HepG2 (cell line): ENCODE data around the gene ICE2. TPM values are rescaled to one million over a fixed set of nuclear protein-coding genes. Genes with fewer than 3 reads are reported as not detected.

ENCODE experiments used
- CBFB ChIP-seq: sonication (generic); formaldehyde crosslinking; IDR thresholded peaks from 2 replicates; pipeline ENCODE4 v1.4.0; 2020; ENCODE audit warnings: missing genetic modification reagents
- DNMT1 ChIP-seq: sonication (generic); formaldehyde crosslinking; IDR thresholded peaks from 2 replicates; pipeline ENCODE4 v1.5.1; 2020; ENCODE audit warnings: mild to moderate bottlenecking, missing genetic modification reagents
- FOXJ3 ChIP-seq: sonication (generic); formaldehyde crosslinking; IDR thresholded peaks from 2 replicates; pipeline ENCODE4 v1.4.0; 2020; ENCODE audit warnings: missing genetic modification reagents, mild to moderate bottlenecking, borderline replicate concordance
- GABPA ChIP-seq, 2 experiments: IDR thresholded peaks; 2 replicates each; pipeline ENCODE4 v1.6.1; 2011 to 2016; ENCODE audit warnings: low read depth in 2 of 2, low read length in 1 of 2, missing biosample characterization in 1 of 2, missing genetic modification characterization in 1 of 2
- KLF9 ChIP-seq: IDR thresholded peaks from 2 replicates; pipeline ENCODE4 v1.6.1; 2016; ENCODE audit warnings: low read depth
- MED1 ChIP-seq: sonication (generic); formaldehyde crosslinking; IDR thresholded peaks from 2 replicates; pipeline ENCODE4 v1.4.0; 2020; ENCODE audit warnings: missing genetic modification reagents
- NFE2 ChIP-seq: sonication (generic); formaldehyde crosslinking; IDR thresholded peaks from 2 replicates; pipeline ENCODE4 v1.4.0; 2020; ENCODE audit warnings: missing genetic modification reagents
- NFRKB ChIP-seq: fragments of 450-650 bp; IDR thresholded peaks from 2 replicates; pipeline ENCODE4 v1.6.1; 2017
- NONO ChIP-seq, 2 experiments: fragments of 450-650 bp in 1 of 2; sonication (generic) in 1 of 2; formaldehyde crosslinking in 1 of 2; IDR thresholded peaks in 1 of 2; conservative IDR thresholded peaks in 1 of 2; 2 replicates each; pipeline versions ENCODE4 v1.6.1 to v1.8.0; 2017 to 2022; ENCODE audit warnings: mild to moderate bottlenecking in 1 of 2, missing genetic modification reagents in 1 of 2, moderate library complexity in 1 of 2
- STAT5B ChIP-seq: sonication (generic); formaldehyde crosslinking; IDR thresholded peaks from 2 replicates; pipeline ENCODE4 v1.4.0; 2020; ENCODE audit warnings: missing genetic modification reagents
- ZMYM3 ChIP-seq: sonication (generic); formaldehyde crosslinking; IDR thresholded peaks from 2 replicates; pipeline ENCODE4 v1.5.1; 2020; ENCODE audit warnings: mild to moderate bottlenecking, missing genetic modification reagents
- ZNF205 ChIP-seq: IDR thresholded peaks from 2 replicates; pipeline ENCODE4 v1.6.1; 2018; ENCODE audit warnings: missing biosample characterization, missing genetic modification reagents
- ZNF383 ChIP-seq: sonication (generic); formaldehyde crosslinking; IDR thresholded peaks from 2 replicates; pipeline ENCODE4 v1.4.0; 2020; ENCODE audit warnings: missing genetic modification reagents, mild to moderate bottlenecking, borderline replicate concordance
- ZNF766 ChIP-seq: sonication (generic); formaldehyde crosslinking; IDR thresholded peaks from 2 replicates; pipeline ENCODE4 v1.5.0; 2020; ENCODE audit warnings: missing genetic modification reagents, borderline replicate concordance
- polyA plus RNA-seq, 8 experiments: library from polyadenylated mRNA; depleted of rRNA in 3 of 8; stranded (reverse) in 7 of 8; unstranded in 1 of 8; fragments of >200 nt; fragmentation: Illumina TruSeq in 4 of 8; extraction: Trizol in 4 of 8; gene quantifications; 2 replicates each; pipeline versions ENCODE4 v1.2.1 to v1.2.3, GENCODE V29; 2011 to 2016; ENCODE audit warnings: low read depth in 4 of 8, missing spikeins in 1 of 8, mixed read lengths in 1 of 8; ENCODE audit not compliant: insufficient read depth in 1 of 8
- total RNA-seq, 5 experiments: library from RNA; depleted of rRNA; stranded (reverse); fragments of >200 nt; fragmentation: Illumina TruSeq; extraction: Trizol; gene quantifications; 2 replicates each; pipeline ENCODE4 v1.2.3, GENCODE V29; 2016; ENCODE audit warnings: low read depth in 1 of 5
- TF ChIP-seq, protein P1 (sequence below): sonication (generic); formaldehyde crosslinking; IDR thresholded peaks from 2 replicates; pipeline ENCODE4; 2020; ENCODE audit warnings: missing genetic modification reagents, mild to moderate bottlenecking, borderline replicate concordance
- TF ChIP-seq, protein P2 (sequence below): sonication (generic); formaldehyde crosslinking; IDR thresholded peaks from 2 replicates; pipeline ENCODE4 v1.4.0; 2020; ENCODE audit warnings: missing genetic modification reagents
- TF ChIP-seq, protein P3 (sequence below), 2 experiments: sonication (generic) in 1 of 2; formaldehyde crosslinking in 1 of 2; IDR thresholded peaks; 2 replicates each; pipeline versions ENCODE4 v1.4.0 to v1.6.1; 2016 to 2020; ENCODE audit warnings: borderline replicate concordance in 1 of 2, low read depth in 1 of 2, mild to moderate bottlenecking in 1 of 2, missing genetic modification reagents in 1 of 2
- TF ChIP-seq, protein P4 (sequence below): sonication (generic); formaldehyde crosslinking; IDR thresholded peaks from 2 replicates; pipeline ENCODE4 v1.9.0; 2021; ENCODE audit warnings: missing genetic modification reagents, mild to moderate bottlenecking, borderline replicate concordance

ICE2 gene
- total and polyA plus RNA-seq, 2 of the 13 experiments (the other 11 are each of a cell fraction or from before 2014, with no cell fraction given) = 24.8 to 26.4 TPM

GRCh38 chr15:60374628-60375081, 104.3 kb downstream of the ICE2 start (continued):
- TF ChIP-seq, protein P1, sequence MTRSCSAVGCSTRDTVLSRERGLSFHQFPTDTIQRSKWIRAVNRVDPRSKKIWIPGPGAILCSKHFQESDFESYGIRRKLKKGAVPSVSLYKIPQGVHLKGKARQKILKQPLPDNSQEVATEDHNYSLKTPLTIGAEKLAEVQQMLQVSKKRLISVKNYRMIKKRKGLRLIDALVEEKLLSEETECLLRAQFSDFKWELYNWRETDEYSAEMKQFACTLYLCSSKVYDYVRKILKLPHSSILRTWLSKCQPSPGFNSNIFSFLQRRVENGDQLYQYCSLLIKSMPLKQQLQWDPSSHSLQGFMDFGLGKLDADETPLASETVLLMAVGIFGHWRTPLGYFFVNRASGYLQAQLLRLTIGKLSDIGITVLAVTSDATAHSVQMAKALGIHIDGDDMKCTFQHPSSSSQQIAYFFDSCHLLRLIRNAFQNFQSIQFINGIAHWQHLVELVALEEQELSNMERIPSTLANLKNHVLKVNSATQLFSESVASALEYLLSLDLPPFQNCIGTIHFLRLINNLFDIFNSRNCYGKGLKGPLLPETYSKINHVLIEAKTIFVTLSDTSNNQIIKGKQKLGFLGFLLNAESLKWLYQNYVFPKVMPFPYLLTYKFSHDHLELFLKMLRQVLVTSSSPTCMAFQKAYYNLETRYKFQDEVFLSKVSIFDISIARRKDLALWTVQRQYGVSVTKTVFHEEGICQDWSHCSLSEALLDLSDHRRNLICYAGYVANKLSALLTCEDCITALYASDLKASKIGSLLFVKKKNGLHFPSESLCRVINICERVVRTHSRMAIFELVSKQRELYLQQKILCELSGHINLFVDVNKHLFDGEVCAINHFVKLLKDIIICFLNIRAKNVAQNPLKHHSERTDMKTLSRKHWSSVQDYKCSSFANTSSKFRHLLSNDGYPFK (CRISPR knock-in tag) = no peak
- no peak for TF ChIP-seq KLF9 (CRISPR knock-in tag)
- TF ChIP-seq FOXJ3 (CRISPR knock-in tag) = 0 out of 2 replicates have a peak, but pooled peaks have one; percentile 24
- TF ChIP-seq ZNF383 (CRISPR knock-in tag) = peak; percentile 56; the same call in 1 of the 2 replicates
- peak; percentile 84 for TF ChIP-seq ZMYM3 (CRISPR knock-in tag)
- TF ChIP-seq NFRKB = no peak
- TF ChIP-seq, protein P2, sequence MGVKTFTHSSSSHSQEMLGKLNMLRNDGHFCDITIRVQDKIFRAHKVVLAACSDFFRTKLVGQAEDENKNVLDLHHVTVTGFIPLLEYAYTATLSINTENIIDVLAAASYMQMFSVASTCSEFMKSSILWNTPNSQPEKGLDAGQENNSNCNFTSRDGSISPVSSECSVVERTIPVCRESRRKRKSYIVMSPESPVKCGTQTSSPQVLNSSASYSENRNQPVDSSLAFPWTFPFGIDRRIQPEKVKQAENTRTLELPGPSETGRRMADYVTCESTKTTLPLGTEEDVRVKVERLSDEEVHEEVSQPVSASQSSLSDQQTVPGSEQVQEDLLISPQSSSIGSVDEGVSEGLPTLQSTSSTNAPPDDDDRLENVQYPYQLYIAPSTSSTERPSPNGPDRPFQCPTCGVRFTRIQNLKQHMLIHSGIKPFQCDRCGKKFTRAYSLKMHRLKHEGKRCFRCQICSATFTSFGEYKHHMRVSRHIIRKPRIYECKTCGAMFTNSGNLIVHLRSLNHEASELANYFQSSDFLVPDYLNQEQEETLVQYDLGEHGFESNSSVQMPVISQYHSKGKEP (CRISPR knock-in tag) = no peak
- TF ChIP-seq NONO (IDR thresholded peaks at IDR 0.05) = no peak
- no peak for TF ChIP-seq NONO (CRISPR knock-in tag; conservative IDR thresholded peaks at IDR 0.05)
- TF ChIP-seq, protein P3, sequence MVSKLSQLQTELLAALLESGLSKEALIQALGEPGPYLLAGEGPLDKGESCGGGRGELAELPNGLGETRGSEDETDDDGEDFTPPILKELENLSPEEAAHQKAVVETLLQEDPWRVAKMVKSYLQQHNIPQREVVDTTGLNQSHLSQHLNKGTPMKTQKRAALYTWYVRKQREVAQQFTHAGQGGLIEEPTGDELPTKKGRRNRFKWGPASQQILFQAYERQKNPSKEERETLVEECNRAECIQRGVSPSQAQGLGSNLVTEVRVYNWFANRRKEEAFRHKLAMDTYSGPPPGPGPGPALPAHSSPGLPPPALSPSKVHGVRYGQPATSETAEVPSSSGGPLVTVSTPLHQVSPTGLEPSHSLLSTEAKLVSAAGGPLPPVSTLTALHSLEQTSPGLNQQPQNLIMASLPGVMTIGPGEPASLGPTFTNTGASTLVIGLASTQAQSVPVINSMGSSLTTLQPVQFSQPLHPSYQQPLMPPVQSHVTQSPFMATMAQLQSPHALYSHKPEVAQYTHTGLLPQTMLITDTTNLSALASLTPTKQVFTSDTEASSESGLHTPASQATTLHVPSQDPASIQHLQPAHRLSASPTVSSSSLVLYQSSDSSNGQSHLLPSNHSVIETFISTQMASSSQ (IDR thresholded peaks at IDR 0.05; ENCODE audit: low read depth) = 0 out of 2 replicates have a peak, but pooled peaks have one; percentile 28
- TF ChIP-seq, protein P3 (CRISPR knock-in tag; IDR thresholded peaks at IDR 0.05; ENCODE audit: borderline replicate concordance) = peak; percentile 71; the same call in 1 of the 2 replicates
- peak; percentile 94 for TF ChIP-seq MED1
- TF ChIP-seq DNMT1 (CRISPR knock-in tag) = no peak
- no peak for TF ChIP-seq ZNF205 (CRISPR knock-in tag)
- TF ChIP-seq, protein P4, sequence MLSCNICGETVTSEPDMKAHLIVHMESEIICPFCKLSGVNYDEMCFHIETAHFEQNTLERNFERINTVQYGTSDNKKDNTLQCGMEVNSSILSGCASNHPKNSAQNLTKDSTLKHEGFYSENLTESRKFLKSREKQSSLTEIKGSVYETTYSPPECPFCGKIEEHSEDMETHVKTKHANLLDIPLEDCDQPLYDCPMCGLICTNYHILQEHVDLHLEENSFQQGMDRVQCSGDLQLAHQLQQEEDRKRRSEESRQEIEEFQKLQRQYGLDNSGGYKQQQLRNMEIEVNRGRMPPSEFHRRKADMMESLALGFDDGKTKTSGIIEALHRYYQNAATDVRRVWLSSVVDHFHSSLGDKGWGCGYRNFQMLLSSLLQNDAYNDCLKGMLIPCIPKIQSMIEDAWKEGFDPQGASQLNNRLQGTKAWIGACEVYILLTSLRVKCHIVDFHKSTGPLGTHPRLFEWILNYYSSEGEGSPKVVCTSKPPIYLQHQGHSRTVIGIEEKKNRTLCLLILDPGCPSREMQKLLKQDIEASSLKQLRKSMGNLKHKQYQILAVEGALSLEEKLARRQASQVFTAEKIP (CRISPR knock-in tag) = no peak
- peak; percentile 87 for TF ChIP-seq NFE2 (CRISPR knock-in tag)
- TF ChIP-seq CBFB (CRISPR knock-in tag) = no peak
- TF ChIP-seq GABPA (IDR thresholded peaks at IDR 0.05; ENCODE audit: low read depth, low read length) = no peak
- no peak for TF ChIP-seq GABPA (CRISPR knock-in tag; IDR thresholded peaks at IDR 0.05; ENCODE audit: low read depth)
- no peak for TF ChIP-seq ZNF766
- no peak for TF ChIP-seq STAT5B (CRISPR knock-in tag)
